NCI-H1930 (cell line): ENCODE data around the gene PTPRN2.

Source experiments
- DNase-seq, 2 experiments: peaks; one replicate each; lab custom pipeline; 2025; lab: John Stamatoyannopoulos, UW

PTPRN2 gene

DNA sequence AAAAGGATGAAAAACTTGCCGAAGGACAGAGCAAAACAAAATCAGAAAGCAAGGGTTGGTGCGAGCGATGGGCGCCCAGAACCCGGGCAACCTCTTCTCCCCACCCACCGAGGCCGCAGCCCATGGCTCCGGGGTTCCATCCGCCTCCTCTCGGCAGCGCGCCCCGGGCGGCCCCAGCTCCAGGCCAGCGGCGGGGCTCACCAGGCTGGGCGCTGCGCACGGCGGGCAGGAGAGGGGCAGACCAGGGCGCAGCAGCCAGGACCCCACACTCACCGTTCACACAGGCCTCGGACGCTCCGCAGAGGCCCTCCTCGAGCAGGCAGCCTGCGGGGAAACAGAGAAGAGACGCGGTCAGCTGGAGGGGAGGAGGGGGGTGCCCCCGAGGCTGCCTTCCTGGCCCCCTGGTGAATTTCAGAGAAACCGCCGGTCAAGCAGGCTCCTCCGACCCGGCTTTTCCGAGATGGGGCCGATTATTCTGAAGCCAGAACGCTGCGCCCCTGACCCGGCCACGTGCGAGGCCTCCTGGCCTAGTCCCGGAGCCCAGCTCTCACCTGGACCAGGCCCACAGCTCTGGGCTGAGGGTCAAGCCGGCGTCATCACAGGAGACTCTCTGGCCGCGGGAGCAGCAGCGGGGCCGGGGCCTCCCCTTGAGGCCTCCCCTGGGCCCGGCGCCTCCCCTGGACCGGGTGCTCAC lies 98.0 kb downstream of the PTPRN2 start:
- DNase-seq: no peak

- no peak for DNase-seq
These were observed 99.2 kb downstream of the PTPRN2 start for GRCh38 chr7:158488181-158488971.

DNA sequence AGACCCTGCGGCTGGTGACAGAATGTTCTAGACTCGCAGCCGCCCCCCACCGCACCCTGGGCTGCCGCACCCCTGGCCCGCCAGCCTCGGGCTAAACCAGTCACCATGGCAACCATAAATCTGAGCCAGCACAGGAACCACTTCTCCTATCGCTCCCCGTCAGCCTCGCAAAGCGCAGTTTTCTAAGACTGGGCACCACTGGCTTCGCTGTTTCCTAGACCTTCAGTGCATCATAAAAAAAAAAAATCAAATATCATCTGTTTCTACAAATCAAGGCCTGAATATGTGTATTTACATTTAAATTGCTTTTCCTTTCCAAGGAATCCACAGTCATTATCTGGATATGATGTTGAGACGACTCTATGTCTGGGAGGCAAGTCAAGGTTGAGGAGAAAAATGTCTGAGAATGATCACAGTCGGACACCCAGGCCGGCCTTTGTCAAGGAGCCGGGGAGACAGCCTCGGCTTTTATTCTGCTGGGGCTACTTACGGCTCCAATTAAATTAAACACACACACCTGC lies 99.9 kb downstream of the PTPRN2 start:
- peak; percentile 50 to 70 for DNase-seq

DNA sequence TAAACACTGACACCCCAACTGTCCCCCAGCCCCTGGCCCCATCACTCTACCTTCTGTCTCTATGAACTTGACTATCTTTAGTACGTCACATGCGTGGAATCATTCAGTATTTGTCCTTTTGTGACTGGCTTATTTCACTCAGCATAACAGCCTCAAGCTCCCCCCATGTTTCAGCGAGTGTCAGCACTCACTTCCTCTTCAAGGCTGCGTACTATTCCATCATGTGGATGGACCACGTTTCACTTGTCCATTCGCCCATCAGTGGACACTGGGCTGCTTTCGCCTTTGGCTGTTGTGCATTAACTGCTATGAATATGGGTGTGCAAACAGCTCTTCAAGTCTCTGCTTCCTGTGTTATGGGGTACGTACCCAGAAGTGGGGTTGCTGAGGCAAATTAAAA lies 100.7 kb downstream of the PTPRN2 start:
- no peak for DNase-seq

GRCh38 chr7:158484801-158485531 lies 102.7 kb downstream of the PTPRN2 start:
- DNase-seq: no peak

- DNase-seq: no peak
These were observed 105.1 kb downstream of the PTPRN2 start for GRCh38 chr7:158482480-158482879.

GRCh38 chr7:158479664-158480025 lies 108.0 kb downstream of the PTPRN2 start:
- DNase-seq: no peak

GRCh38 chr7:158479021-158479663 lies 108.5 kb downstream of the PTPRN2 start:
- no peak for DNase-seq

DNA sequence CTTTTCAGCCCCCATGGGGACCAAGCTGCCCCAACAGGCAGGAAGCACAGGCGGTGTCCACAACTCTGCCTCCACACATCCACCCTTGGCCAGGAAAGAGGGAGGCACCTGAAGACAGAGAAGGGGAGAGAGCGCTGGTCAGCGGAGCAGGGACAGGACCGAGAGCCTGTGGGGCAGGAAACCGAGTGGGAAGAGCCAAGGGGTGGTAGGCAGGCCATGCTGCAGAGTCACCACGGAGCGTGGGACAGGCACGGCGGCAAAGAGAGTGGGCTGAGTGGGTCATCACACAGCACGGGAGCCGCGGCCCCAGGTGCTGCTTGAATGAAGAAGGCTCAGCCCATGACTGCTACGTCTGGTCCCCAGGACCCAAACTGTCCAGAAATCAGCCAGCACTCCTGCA lies 109.8 kb downstream of the PTPRN2 start:
- no peak for DNase-seq

DNA sequence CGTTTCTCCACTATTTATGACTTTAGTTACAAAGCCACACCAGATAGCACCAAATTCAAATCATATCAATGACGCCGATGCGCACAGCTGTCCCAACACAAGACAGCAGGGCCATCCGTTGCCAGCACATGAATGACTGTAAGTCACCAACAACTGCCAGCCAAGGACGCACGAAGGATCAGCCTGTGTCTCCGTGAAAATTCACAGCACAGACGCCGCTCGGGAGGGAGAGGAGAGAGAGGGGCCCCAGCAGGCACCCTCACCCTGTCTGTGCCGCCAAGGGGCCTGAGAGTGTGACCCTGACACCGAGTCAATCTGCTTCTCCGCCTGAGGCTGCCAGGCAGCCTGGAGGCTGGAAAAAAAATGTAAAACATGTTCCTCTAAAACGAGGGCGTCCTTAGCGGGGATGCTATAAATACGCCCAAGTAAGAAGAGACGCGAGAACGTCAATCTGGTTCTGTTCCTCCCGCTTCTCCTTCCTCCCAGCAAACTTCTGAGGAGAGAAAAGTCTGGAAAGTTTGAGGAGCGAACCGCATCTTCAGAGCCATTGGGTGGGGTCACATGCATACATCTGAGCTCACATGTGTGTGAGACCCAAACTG lies 111.2 kb downstream of the PTPRN2 start:
- no peak for DNase-seq

GRCh38 chr7:158475679-158476052 lies 112.0 kb downstream of the PTPRN2 start:
- DNase-seq: no peak

DNA sequence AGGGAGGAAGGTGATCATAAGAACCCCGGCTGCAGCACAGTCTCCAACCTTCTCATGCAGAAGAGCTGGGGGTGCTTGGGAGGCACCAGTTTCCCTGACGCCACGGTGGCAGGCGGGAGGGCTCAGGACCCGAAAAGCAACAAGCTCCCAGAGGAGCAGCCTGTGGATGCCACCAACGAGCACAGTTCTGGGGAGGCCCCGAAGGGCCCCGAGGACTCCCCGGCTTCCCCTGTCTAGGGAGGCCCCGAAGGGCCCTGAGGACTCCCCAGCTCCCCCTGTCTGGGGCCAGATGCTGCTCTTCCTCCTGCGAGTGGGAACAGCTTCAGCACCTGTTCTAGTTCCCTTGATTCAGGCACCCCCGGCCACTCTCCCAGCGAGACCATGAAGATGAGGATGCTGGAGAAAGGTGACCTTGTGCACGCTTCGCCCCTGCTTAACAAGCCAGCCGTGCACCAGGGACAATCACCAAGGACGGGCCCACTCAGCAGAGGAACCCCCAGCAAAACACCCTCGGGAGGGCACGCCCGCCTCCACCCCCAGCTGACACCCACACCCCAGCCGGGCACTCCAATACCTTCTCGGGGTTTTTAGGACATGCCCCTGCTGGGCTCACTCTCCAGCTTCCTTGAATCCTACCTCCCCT lies 112.5 kb downstream of the PTPRN2 start:
- no peak for DNase-seq

GRCh38 chr7:158474488-158474887 lies 113.1 kb downstream of the PTPRN2 start:
- no peak for DNase-seq

DNA sequence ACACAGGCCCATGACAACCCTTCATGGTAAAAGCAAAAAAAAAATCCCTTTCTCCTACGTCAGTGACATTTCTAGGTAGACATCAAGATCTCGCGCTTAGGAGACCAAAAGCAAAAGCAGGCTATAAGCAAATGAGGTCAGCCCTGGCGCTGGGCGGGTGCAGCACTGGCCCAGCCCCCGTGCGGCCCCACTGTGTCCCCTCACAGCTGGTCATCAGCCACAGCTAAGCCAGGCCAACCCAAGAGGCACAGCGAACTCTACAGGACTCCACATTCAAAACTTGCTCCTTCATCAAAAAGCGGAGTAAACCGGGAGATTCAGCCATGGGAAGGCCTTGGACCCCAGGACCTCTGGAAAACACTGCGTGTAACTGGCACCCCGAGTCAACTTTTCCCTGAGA lies 113.7 kb downstream of the PTPRN2 start:
- DNase-seq: no peak

GRCh38 chr7:158473221-158473620 lies 114.4 kb downstream of the PTPRN2 start:
- DNase-seq: no peak

GRCh38 chr7:158472596-158472995 lies 115.0 kb downstream of the PTPRN2 start:
- DNase-seq: no peak

GRCh38 chr7:158471716-158472115 lies 115.9 kb downstream of the PTPRN2 start:
- no peak for DNase-seq

DNA sequence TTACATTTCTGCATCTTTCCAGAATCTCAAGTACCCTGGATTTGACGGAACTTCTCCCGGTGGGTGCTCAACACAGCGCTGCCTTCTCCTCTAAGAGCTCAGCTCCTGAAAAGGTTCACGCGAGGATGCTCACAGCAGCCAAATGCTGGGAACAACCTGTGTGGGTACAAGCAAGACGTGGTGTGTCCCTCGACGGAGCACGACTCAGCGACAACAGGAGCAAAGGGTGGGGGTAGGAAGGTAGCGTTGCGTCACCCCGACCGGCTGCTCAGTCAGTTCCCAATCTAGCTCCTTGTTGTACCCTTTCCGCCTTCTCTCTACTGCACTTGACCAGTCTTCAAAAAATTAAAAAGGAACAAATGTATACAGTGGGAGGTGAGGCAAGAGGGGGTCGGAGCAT lies 117.3 kb downstream of the PTPRN2 start:
- no peak for DNase-seq

- no peak for DNase-seq
These were observed 118.1 kb downstream of the PTPRN2 start for GRCh38 chr7:158469396-158470051.

GRCh38 chr7:158468700-158469296 lies 118.8 kb downstream of the PTPRN2 start:
- DNase-seq: no peak
